Vagina (tissue), 2 donors: Measurements from ENCODE around the gene GLI3. TPM values are rescaled to one million over a fixed set of nuclear protein-coding genes. Genes with fewer than 3 reads are reported as not detected.

Experiments used
- DNase-seq, 2 donors: peaks; one replicate each; pipeline ENCODE4 v3.0.0-alpha.2; 2017; ENCODE audit errors: extremely low spot score in 2 of 2
- H3K27ac ChIP-seq: fragments of 200-600 bp; sonication (generic); one replicate; pipeline ENCODE4 v1.5.1; 2019
- H3K27me3 ChIP-seq: fragments of 200-600 bp; sonication (generic); one replicate; pipeline ENCODE4 v1.5.1; 2019
- H3K36me3 ChIP-seq, 2 donors: fragments of 200-600 bp; sonication (generic); one replicate each; pipeline ENCODE4 v1.5.1; 2017 to 2019
- H3K4me1 ChIP-seq: fragments of 200-600 bp; sonication (generic); one replicate; pipeline ENCODE4 v1.5.1; 2019
- H3K4me3 ChIP-seq, 2 donors: fragments of 200-600 bp; sonication (generic); 1 replicate in 1 of 2; 2 replicates in 1 of 2; pipeline ENCODE4 v1.5.1; 2016 to 2019
- H3K9me3 ChIP-seq: fragments of 200-600 bp; sonication (generic); one replicate; pipeline ENCODE4 v1.5.1; 2019
- CTCF ChIP-seq, 3 experiments: fragments of 450-650 bp in 2 of 3; fragments of 200-600 bp in 1 of 3; sonication (generic) in 1 of 3; IDR thresholded peaks; one replicate each; pipeline ENCODE4 v1.5.1; 2017 to 2019; ENCODE audit warnings: antibody characterized with exemption in 3 of 3, mild to moderate bottlenecking in 2 of 3, moderate library complexity in 2 of 3
- POLR2A ChIP-seq, 2 donors: fragments of 450-650 bp; IDR thresholded peaks; one replicate each; pipeline ENCODE4 v1.6.1; 2017; ENCODE audit warnings: antibody characterized with exemption in 2 of 2, mild to moderate bottlenecking in 2 of 2, moderate library complexity in 2 of 2
- POLR2AphosphoS5 ChIP-seq, 2 donors: sonication (generic); formaldehyde crosslinking; IDR thresholded peaks; one replicate each; pipeline ENCODE4 v1.9.0; 2017; ENCODE audit warnings: antibody characterized with exemption in 2 of 2, mild to moderate bottlenecking in 2 of 2, low read depth in 1 of 2; ENCODE audit not compliant: insufficient read depth in 1 of 2
- intact Hi-C: fragments of 100-400 bp; cut with DNase I; formaldehyde crosslinking; loops from one replicate; pipeline ENCODE4 v1.15.1; 2023
- total RNA-seq: library from RNA; depleted of rRNA; stranded (reverse); fragments of >200 nt; gene quantifications from one replicate; pipeline ENCODE4 v1.2.3, GENCODE V29; 2016

GLI3 gene
- total RNA-seq, 1 donor from 2014 or later = 24.6 TPM

GRCh38 chr7:42186151-42186550, 50.9 kb downstream of the GLI3 start:
- TF ChIP-seq CTCF (IDR thresholded peaks at IDR 0.05) (no peak), POLR2A (IDR thresholded peaks at IDR 0.05) (no peak), POLR2AphosphoS5 (IDR thresholded peaks at IDR 0.05; ENCODE audit: insufficient read depth in 1 of 2, low read depth in 1 of 2) (no peak)
- H3K4me1 ChIP-seq = peaks cover 13% of the 10 kb centered on the region
- intact Hi-C loops = no loop called here
- H3K36me3 ChIP-seq = no peaks in the 10 kb centered on the region
- H3K4me3 ChIP-seq = no peak overlapping the region
- DNase-seq = no peak
- H3K27ac ChIP-seq = no peak overlapping the region
- no peaks in the 10 kb centered on the region for H3K27me3 ChIP-seq
- H3K9me3 ChIP-seq = no peaks in the 10 kb centered on the region

GRCh38 chr7:42185726-42186125, 51.3 kb downstream of the GLI3 start:
- Histone ChIP-seq H3K4me1 (peaks cover 12% of the 10 kb centered on the region), H3K36me3 (no peaks in the 10 kb centered on the region), H3K27me3 (no peaks in the 10 kb centered on the region), H3K4me3 (no peak overlapping the region), H3K9me3 (no peaks in the 10 kb centered on the region), H3K27ac (no peak overlapping the region)
- TF ChIP-seq POLR2AphosphoS5 (IDR thresholded peaks at IDR 0.05; ENCODE audit: insufficient read depth in 1 of 2, low read depth in 1 of 2) = no peak
- TF ChIP-seq POLR2A (IDR thresholded peaks at IDR 0.05) = no peak
- no peak for TF ChIP-seq CTCF (IDR thresholded peaks at IDR 0.05)
- intact Hi-C loops = no loop called here
- DNase-seq = no peak

- no peaks in the 10 kb centered on the region for H3K36me3 ChIP-seq
- intact Hi-C loops = no loop called here
- TF ChIP-seq POLR2AphosphoS5 (IDR thresholded peaks at IDR 0.05; ENCODE audit: insufficient read depth in 1 of 2, low read depth in 1 of 2) (no peak), POLR2A (IDR thresholded peaks at IDR 0.05) (no peak), CTCF (IDR thresholded peaks at IDR 0.05) (no peak)
- H3K4me1 ChIP-seq = no peaks in the 10 kb centered on the region
- no peaks in the 10 kb centered on the region for H3K9me3 ChIP-seq
- H3K27ac ChIP-seq = no peak overlapping the region
- no peak for DNase-seq
- no peaks in the 10 kb centered on the region for H3K27me3 ChIP-seq
- H3K4me3 ChIP-seq = no peak overlapping the region
Measured at GRCh38 chr7:42183547-42183946, 53.5 kb downstream of the GLI3 start.

- Histone ChIP-seq H3K9me3 (no peaks in the 10 kb centered on the region), H3K36me3 (no peaks in the 10 kb centered on the region), H3K4me3 (no peak overlapping the region), H3K4me1 (peaks cover 8% of the 10 kb centered on the region), H3K27me3 (no peaks in the 10 kb centered on the region), H3K27ac (no peak overlapping the region)
- no peak for TF ChIP-seq POLR2A (IDR thresholded peaks at IDR 0.05)
- TF ChIP-seq CTCF (IDR thresholded peaks at IDR 0.05) = no peak
- TF ChIP-seq POLR2AphosphoS5 (IDR thresholded peaks at IDR 0.05; ENCODE audit: insufficient read depth in 1 of 2, low read depth in 1 of 2) = no peak
- DNase-seq = no peak
- intact Hi-C loops = no loop called here
Measured at GRCh38 chr7:42181566-42181965, 55.4 kb downstream of the GLI3 start.

GRCh38 chr7:42180806-42181205, 56.2 kb downstream of the GLI3 start:
- no peak for DNase-seq
- intact Hi-C loops = no loop called here
- H3K27ac ChIP-seq = no peak overlapping the region
- no peak for TF ChIP-seq POLR2AphosphoS5 (IDR thresholded peaks at IDR 0.05; ENCODE audit: insufficient read depth in 1 of 2, low read depth in 1 of 2)
- TF ChIP-seq CTCF (IDR thresholded peaks at IDR 0.05) = no peak
- H3K27me3 ChIP-seq = no peaks in the 10 kb centered on the region
- H3K4me1 ChIP-seq = peaks cover 16% of the 10 kb centered on the region
- H3K4me3 ChIP-seq = no peak overlapping the region
- no peaks in the 10 kb centered on the region for H3K36me3 ChIP-seq
- H3K9me3 ChIP-seq = no peaks in the 10 kb centered on the region
